Hematopoietic multipotent progenitor cell treated with erythropoietin and hydrocortisone succinate and interleukin-3 and kit ligand, for 15 days (in vitro differentiated cells): ENCODE measurements around the gene DUOXA2.

Source experiments
- DNase-seq: peaks from one replicate; pipeline ENCODE4 v3.0.0-alpha.2; 2015; ENCODE audit warnings: low spot score

The DUOXA2 gene

GRCh38 chr15:45162771-45163507, 48.8 kb downstream of the DUOXA2 start:
- peak; percentile 70 for DNase-seq

GRCh38 chr15:45163508-45163856, 49.4 kb downstream of the DUOXA2 start:
- DNase-seq, result no peak

GRCh38 chr15:45164914-45165313, 50.8 kb downstream of the DUOXA2 start:
- DNase-seq, result no peak

GRCh38 chr15:45165536-45165935, 51.4 kb downstream of the DUOXA2 start:
- no peak for DNase-seq

GRCh38 chr15:45166834-45167630, 52.9 kb downstream of the DUOXA2 start:
- peak; percentile 77 for DNase-seq

DNA sequence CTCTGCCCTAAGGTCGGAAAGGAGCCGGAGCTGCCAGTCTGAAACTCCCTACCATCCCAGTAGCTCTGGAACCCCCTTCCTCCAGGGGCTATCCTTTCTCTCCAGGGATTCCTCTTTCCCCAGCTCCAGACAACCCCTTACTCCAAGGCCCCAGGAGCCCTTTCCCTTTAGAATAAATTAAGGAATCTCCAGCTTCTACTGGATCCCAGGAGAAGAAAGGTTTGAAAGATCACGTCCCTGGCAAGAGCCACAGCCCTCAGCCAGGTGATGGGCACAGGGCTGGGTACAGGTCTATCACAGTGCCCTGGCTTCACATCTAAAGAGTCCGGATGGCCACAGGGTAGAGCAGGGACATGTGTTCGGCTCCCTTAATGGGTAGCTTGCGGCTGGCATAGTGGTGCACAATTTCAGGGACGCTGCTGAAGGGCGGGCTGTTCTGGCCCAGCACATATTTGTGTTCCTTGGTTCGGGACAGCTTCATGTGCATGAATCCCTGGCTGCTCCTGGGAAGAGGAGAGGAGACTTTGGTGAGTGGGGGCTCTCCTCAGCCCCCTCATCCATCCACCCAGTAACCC, 53.6 kb downstream of the DUOXA2 start:
- DNase-seq, result no peak
